GM15510 (cell line): ENCODE data around the gene ATG2A.

Source experiments
- POLR2A ChIP-seq: IDR thresholded peaks from 3 replicates; pipeline ENCODE4 v1.6.1; 2011; ENCODE audit warnings: borderline replicate concordance; ENCODE audit not compliant: insufficient read length; ENCODE audit errors: extremely low read depth

Gene ATG2A

DNA sequence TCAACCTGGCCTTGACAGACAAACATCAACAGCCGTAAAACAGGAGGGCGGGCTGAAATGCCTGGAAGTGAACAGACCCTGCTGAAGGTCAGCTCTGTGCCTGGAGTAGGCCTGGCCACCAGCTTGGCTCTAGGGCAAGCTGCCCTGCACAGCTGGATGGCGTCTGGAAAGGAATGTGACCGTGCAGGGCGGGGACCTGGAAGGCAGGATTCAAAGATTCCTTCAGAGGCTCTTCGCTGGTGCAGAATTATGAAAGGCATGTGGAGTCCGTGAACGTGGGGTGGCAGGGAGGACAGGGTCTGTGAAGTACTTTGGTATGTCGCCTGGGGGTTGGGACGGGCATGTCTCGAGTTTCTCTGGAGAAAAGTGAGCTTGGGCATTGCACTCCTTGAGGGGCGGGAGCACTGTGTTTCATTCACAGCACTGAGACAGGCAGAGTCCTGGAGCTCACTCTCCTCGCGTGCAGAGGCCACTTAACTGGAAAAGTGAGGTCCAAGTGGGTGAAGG, 40.1 kb downstream of the ATG2A start:
- peak; percentile 26 for TF ChIP-seq POLR2A

DNA sequence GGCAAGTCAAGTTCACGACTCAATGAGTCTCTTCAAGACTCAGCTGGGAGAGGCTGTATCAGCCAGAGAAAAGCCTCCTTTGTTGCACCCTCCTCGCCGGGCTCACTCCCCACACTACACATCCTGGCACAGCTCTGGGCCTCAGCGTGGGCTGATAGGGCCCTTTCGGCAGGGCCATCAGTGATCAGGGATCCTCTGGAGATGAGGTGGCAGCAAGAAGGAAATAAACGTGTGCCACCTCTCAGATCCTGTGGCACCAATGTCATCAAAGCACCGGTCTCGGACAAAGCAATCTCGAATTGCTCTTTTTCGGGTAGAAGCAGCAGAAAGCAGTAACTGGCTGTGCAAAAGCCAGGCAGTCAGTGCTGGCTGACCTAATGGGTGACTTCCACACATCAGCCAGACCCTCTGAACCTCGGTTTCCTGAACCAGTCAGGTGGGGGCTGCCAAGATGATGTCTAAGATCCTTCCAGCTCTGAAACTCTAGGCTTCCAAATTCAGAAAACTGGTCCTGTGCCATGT, 40.7 kb downstream of the ATG2A start:
- no peak for TF ChIP-seq POLR2A

- TF ChIP-seq POLR2A: peak; percentile 24
Observed at GRCh38 chr11:64875369-64876228, 41.4 kb downstream of the ATG2A start.

- no peak for TF ChIP-seq POLR2A
Observed at GRCh38 chr11:64874308-64875240, 42.4 kb downstream of the ATG2A start.

DNA sequence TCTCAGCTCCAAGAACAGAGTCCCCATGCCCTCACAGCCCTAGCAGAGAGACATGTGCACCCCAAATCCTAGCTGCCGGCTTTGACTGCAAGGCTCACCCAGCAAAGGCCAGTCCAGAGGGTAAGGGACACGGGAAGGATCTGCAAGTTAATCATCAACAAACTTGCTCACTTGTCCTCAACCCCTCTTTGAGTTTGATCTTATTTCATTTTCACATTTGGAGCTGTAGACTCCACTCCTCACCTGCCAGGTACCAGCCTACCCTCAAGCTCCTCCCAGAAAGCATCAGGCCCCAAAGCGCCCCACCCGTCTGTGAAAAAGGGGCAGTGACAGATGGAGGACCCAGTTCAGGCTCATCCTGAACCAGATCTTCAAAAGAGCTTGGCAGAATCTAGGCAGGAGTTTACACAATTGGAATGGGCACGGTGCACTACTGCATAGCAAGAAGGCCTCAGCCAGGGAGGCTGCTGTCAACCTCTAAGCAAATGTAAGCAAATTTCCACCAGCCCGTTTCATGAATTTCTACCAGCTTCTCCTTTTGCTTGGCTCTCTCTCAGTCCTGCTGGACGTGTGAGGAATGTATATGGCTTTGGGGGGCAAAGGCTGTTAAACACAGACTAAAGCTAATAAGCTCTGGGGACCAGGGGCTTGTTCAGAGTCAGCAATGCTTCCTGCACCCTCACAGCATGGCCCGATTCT, 44.1 kb downstream of the ATG2A start:
- no peak for TF ChIP-seq POLR2A

DNA sequence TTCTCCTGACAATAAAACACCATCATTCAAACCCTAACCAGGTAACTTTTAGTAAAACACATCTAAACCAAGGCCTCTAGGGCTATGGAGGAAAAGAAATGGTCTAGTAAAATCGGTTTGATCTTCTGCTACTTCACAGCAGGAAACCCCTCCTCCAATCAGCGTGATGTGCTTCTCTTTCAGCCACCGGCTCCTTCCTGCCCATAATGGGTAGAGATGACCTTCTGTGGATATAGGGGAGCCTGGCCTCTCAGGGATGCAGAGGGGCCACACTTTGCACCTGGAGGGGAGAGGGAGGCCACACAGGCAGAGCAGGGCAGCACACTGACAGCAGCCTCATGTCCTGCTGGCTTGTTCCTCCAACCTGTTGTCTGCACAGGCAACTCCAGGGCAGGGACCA, 45.5 kb downstream of the ATG2A start:
- TF ChIP-seq POLR2A: no peak

GRCh38 chr11:64870893-64871466, 46.0 kb downstream of the ATG2A start:
- TF ChIP-seq POLR2A: no peak

GRCh38 chr11:64870176-64870892, 46.7 kb downstream of the ATG2A start:
- peak; percentile 16 for TF ChIP-seq POLR2A

DNA sequence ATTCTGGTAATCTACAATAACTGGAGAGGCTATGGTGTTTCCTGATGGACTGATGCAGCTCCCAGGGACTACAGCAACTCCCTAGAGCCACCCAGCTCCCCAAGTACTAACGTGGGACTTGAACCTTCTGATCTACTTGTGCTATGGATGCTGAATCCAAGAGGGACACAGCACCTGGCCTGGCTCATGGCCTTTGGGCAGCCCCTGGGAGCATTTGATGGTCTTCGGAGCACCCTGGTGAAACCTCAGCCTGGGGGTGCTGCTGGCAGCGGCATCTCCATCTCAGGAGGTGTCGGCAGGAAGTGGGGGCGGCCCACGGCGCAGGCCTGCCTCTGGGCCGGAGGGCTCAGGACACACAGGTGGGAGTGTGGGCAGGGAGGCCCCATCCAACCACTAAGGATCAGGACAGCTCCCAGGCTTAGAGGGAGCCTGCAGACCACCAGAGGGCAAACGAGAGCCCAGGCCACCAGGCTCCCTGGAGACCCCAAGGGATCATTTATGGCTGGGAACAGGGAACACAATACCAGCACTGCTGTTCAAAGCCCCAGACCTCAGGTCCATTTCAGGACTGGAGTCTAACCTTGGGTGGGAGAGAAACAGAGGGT, 47.3 kb downstream of the ATG2A start:
- no peak for TF ChIP-seq POLR2A

DNA sequence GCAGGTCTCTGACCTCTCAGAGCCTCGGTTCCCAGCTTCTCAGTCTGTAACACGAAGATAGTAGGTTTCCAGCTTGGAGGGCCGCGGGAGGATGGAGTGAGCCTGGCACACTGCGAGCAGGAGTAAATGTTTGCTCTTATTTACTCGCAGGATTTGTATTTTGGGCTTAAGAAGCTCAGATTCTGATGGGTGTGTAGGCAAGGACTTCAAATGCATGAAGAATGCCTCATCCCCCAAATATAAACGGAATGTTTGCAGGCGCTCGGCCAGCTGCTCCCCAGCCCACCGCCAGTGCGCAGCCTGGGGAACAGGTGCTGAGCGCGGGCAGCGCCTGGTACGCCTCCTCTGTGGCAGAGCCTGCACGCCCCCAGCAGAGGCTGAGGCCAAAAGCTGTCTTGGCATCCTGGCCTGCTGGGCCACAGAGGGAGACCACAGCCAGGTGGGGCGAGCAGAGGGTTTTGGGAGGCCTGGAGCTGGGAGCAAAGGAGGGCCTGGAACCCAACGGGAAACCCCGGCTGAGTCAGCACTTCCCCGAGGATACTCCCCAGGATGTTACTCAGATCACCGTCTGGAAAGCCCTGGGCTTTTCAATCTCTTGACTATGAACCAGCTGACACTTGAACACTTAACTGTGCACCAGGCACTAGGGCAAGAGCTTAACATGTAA, 48.0 kb downstream of the ATG2A start:
- TF ChIP-seq POLR2A: no peak

DNA sequence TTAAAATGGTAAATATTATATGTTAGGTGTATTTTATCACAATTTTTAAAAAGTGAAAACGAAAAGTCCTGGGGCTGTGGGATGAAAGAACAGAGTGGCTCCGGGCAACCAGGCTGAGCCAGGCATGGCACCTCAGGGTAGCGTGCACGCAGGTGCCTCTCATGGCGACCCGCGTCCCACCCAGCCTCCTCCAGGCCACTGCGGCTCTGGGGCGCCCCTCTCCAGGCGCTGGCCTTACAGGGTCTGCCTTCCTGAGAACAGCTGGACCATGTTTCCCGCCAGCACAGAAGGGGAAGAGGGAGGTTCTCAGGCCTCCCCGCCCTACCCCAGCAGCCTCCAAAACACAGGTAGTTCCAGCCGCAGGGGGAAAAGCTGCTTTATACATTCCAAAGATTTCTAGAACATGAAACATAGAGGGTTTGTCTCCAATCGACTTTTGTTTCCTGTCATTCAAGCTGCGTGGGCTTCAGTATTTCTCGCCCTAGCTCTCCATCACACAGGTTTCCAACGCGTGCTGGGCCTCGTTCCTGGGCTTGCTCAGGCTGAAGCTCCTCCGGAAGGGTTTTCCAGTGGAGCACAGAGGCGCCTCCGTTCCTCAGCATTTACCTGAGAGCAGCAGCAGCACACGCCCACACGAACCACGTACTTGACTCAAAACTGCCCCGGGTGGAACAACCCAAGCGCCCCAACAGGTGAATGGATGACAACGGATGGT, 49.1 kb downstream of the ATG2A start:
- TF ChIP-seq POLR2A: no peak

DNA sequence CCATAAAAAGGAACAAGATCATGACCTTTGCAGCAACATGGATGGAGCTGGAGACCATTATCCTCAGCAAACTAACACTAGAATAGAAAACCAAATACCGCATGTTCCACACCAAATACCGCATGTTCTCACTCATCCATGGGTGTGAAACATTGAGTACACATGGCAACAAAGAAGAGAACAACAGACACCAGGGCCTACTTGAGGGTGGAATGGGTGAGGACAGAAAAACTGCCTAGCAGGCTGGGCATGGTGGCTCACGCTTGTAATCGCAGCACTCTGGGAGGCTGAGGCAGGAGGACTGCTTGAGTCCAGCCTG, 50.9 kb downstream of the ATG2A start:
- no peak for TF ChIP-seq POLR2A
